Measurements from ENCODE around the gene ASPSCR1.
A peak's percentile ranks its signal among the peaks of the same experiment; 100 is the strongest.

Gene ASPSCR1

DNA sequence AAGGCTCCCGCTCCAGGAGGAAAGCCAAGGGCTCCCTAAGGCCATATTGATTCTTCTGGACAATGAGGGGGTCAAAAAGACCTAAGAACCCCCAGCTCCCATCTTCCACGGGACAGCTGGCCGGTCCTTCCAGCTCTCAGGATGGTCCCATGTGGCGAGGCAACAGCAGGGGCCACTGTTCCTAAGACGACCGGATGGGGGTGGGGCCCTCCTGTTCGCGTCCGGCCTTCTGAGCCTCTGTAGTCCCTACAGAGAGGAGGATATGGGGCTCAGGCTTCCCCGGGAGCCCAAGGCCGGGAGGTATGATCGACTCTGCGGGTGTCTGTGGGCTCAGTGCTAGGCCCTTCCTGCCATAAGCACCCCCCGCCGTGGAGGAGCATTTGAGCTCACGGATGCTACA is 66.1 kb downstream of the ASPSCR1 start:
- no peak for DNase-seq

- DNase-seq, result no peak
Observed at GRCh38 chr17:82045936-82046484, 68.6 kb downstream of the ASPSCR1 start.

DNA sequence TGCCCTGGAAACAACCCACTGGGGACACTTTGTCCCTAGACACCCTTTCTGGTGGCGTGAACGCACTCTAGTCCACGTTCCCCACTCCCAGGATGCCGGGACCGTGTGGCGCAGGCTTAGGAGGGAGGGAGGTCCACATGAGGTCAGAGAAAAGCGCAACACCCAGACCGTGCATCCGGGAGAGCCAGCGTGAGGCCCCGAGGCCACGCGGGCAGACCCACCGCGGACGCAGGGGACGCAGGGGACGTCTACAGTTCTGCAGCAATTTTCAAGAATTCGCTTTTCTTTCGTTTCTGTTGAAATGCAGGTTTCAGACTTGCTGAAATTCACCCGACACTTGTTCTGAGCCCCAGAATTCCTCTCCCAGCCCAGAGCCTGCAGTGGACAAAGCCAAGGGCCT is 69.5 kb downstream of the ASPSCR1 start:
- DNase-seq, result no peak

GRCh38 chr17:82047379-82047778 is 70.0 kb downstream of the ASPSCR1 start:
- no peak for DNase-seq

DNA sequence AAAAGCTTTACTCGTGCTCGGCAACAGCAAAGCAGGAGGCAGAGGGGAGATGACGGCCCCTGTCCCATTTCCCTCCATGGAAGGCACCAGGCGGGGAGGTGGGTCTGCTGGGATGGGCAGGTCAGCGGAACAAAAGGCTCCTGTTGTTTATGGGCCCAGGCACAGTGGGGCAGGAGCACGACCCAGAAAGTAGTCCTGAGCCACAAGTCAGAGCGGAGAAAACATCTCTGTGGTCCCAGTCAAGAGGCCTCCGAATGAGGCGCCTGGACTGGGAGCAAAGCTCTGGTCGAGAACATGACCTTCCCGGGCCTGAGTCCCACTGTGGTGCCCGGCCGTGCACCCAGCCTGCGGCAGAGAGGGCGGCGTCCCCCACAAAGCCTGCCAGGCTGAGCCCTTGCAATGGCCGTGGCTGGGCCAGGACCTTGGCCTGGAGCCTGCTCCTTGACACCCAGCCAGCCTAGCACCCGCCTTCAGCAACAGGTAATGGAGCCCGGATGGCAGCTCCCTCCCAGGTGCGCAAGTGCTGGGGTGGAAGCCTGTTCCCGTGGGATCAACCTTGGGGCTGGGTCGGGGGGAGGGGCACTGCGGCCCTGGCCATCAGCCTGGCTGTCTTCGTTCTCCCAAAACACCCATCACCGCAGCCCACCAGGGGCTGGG is 70.6 kb downstream of the ASPSCR1 start:
- no peak for DNase-seq

- DNase-seq, result no peak
Observed at GRCh38 chr17:82048571-82048971, 71.1 kb downstream of the ASPSCR1 start.

GRCh38 chr17:82049106-82049505 is 71.7 kb downstream of the ASPSCR1 start:
- no peak for DNase-seq

- no peak for DNase-seq
Observed at GRCh38 chr17:82049521-82049971, 72.1 kb downstream of the ASPSCR1 start.

- DNase-seq, result no peak
Observed at GRCh38 chr17:82050152-82050760, 72.8 kb downstream of the ASPSCR1 start.

GRCh38 chr17:82050761-82051641 is 73.6 kb downstream of the ASPSCR1 start:
- DNase-seq, result no peak

DNA sequence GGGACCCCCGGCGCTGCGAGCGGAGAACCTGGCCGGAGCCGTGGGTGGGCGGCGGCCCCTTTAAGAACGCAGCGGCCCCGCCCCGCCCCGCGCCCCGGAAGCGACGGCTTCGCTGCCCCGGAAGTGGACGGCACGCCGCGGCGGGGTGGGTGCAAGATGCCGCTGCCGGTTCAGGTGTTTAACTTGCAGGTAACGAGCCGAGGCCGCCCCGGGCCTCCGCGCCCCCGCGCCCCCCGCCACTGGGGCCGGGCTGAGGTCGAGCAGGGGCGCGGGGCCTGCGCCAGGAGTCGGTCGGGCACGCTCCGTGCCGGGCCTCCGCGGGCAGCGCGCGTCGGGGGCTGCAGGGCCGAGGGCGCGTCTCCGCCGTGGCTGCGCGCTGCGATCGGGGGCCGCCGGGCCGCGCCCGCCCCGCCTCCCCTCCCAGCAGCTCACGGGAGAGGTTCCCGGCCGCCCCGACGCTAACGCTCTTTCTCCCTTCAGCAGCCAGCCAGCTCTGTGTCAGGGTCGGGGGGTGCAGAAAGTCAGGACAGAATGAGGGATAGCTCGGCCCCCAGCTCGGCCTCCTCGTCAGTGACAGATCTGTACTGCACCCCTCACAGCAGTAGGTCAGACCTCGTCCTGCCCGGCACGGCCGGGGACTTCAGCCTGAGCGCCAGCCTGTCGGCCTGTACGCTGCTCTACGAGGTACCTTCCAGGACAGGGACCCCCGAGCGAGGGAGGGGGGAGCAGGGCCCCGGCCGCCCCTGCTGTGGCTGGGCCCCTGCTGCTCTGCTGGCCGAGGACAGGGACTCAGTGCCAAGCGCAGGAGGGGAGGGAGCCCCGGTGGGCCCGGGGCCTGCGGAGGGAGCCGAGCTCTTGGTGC is 74.6 kb downstream of the ASPSCR1 start, which contains the start of the genes GPS1 and RFNG:
Gene GPS1 (plus strand): TSS at position 123 of the 862 bp plus-strand sequence. CDS start 34 bp downstream, at position 157.
Gene RFNG (minus strand): TSS at position 36 of the 862 bp plus-strand sequence. CDS start 45 bp downstream, outside the sequence.
- peak; percentile 8 for DNase-seq

DNA sequence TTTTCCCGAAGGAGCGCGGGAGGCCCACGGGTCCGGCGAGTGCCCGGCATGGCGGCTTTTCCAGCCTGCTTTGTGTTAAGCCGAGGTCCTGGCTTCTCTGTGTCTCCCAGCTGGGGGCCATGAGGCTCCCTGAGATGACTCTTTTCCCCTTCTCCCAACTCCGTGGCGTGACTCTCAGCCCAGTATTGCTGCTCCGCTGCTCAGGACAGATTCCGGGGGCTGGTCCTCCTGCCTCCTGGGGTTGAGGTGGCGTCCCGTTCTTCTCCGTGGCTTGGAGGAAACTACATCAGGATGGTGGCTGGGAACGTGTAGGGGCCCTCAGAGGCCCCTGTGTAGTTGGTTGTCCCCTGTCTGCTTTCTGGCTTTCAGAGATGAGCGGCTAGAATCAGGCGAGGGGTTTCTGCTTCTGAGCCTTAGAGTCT is 75.2 kb downstream of the ASPSCR1 start:
- DNase-seq, result no peak

- no peak for DNase-seq
Observed at GRCh38 chr17:82053130-82053529, 75.7 kb downstream of the ASPSCR1 start.

GRCh38 chr17:82053556-82054263 is 76.3 kb downstream of the ASPSCR1 start:
- no peak for DNase-seq

GRCh38 chr17:82054351-82055022 is 77.1 kb downstream of the ASPSCR1 start:
- no peak for DNase-seq

GRCh38 chr17:82055023-82055964 is 77.9 kb downstream of the ASPSCR1 start:
- no peak for DNase-seq

DNA sequence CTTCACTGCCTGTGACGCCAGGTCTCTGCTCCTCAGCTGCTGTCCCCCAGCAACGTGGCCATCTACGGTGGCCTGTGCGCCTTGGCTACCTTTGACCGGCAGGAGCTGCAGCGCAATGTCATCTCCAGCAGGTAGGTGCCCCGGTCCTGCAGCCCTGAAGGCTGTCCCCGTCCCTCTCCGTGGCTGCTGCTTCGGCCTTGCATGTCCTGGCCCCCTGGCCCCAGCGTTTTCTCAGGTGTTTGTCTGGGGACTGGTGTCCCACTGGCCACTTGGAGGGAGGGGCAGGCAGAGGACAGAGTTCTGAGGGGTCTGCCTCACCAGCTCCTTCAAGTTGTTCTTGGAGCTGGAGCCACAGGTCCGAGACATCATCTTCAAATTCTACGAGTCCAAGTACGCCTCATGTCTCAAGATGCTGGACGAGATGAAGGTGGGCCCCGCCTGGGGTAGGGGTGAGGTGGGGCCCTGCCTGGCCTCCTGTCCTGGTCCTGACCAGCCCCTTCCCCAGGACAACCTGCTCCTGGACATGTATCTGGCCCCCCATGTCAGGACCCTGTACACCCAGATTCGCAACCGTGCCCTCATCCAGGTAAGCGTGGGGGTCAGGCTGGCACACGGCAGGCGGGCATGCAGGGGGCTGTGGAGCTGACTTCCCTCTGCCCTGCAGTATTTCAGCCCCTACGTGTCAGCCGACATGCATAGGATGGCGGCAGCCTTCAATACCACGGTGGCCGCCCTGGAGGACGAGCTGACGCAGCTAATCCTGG is 78.7 kb downstream of the ASPSCR1 start:
- DNase-seq, result no peak

DNA sequence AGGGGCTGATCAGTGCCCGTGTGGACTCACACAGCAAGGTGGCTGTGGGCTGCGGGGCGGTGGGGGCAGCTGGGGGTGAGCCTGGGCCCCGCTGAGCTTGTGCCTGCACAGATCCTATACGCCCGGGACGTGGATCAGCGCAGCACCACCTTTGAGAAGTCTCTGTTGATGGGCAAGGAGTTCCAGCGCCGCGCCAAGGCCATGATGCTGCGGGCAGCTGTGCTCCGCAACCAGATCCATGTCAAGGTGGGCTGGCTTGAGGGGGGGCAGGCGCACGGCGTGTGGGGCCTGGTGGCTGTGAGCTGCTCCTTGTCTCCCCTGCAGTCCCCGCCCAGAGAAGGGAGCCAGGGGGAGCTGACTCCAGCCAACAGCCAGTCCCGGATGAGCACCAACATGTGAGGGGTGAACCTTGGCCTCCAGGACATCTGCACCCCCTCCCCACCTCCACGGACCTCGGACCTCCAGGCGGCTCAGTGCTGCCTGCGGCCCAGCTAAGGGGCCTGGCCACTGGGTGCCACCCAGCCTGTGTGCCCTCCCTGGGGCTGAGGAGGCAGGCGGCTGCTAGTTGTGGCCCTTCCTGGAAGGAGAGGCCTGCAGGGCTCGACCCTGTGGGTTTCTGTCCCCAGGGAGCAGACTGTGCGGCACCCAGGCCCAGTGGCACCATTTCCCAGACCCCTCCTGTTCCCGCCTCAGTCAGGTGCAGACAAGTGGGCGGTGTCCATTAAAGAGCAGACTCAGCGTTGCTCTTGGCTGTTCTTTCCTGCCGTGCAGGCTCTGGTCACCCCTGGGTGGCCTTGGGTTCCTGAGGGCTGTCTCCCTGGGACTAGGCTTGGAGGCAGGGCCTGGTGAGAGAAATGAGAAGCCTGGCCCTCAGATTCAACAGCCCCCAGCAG is 79.5 kb downstream of the ASPSCR1 start:
- DNase-seq, result no peak

Data from MV-4-11 (cell line).